GM12874 (cell line): Measurements from ENCODE around the gene MBNL1.

Experiments used
- TF ChIP-seq, protein P1 (sequence below): IDR thresholded peaks from 2 replicates; pipeline ENCODE4 v1.5.1; 2011; ENCODE audit warnings: low read depth, mild to moderate bottlenecking, control low read depth, low read length, moderate library complexity; ENCODE audit not compliant: insufficient read depth

Gene MBNL1

DNA sequence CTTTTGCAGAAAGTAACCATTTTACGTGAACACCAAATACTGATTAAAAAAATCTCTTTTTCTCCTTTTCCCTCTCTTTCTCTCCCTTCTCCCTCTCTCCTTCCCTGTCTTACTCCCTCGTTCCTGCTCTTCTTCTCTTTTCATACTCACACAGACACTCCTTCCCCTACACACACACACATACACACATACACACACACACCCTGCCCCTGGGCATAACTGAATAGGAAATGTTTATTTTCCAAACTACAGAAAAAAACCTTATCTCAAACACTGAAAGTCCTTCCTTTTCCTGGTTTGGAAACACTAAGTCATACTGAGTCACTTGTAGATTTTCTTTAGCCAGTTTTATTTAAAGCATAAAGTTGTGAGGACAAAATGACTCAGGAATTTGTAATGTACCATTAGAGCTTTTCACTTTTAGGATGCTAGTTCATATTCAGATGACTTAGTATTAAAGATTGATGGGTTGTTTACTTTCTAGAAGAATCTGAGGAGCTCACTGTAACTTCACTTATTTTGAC lies 62.4 kb downstream of the MBNL1 start:
- TF ChIP-seq, protein P1, sequence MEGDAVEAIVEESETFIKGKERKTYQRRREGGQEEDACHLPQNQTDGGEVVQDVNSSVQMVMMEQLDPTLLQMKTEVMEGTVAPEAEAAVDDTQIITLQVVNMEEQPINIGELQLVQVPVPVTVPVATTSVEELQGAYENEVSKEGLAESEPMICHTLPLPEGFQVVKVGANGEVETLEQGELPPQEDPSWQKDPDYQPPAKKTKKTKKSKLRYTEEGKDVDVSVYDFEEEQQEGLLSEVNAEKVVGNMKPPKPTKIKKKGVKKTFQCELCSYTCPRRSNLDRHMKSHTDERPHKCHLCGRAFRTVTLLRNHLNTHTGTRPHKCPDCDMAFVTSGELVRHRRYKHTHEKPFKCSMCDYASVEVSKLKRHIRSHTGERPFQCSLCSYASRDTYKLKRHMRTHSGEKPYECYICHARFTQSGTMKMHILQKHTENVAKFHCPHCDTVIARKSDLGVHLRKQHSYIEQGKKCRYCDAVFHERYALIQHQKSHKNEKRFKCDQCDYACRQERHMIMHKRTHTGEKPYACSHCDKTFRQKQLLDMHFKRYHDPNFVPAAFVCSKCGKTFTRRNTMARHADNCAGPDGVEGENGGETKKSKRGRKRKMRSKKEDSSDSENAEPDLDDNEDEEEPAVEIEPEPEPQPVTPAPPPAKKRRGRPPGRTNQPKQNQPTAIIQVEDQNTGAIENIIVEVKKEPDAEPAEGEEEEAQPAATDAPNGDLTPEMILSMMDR: no peak

DNA sequence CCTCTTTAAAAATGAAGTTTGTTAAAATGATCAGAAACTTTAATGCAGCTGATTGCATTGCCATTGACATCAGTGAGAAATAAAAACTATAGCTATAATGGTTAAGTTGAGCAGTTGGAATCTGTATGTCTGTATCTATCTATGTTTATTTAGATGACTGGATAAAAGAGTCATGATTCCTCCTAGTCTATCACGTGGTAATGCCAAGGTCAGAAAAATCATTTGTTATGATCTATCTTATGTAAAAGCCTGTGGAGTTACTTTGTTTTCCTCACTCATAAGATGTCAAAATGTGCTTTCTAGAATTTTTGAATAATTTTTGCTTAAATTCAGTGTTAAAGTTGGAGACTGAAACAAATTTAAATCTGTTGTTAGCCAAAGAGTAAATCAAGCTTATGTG lies 63.3 kb downstream of the MBNL1 start:
- TF ChIP-seq, protein P1: no peak

DNA sequence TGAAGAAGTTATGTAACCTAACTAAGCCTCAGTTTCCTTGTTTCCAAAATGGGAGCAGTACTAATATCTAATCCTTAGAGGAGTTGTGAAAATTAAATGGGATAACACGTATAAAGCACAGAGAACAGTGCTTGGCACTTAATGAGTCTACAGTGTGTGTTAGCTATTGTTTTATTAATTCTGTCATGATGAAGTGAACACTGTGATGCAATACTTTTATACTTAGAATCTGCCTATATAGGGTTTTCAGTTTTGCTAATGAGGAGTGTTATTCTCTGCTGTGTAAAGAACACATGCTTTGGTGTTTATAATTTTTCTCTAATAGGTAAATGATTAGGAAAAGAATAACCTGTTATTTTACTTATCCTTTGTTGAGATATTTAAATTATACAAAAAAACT lies 65.2 kb downstream of the MBNL1 start:
- TF ChIP-seq, protein P1: no peak

DNA sequence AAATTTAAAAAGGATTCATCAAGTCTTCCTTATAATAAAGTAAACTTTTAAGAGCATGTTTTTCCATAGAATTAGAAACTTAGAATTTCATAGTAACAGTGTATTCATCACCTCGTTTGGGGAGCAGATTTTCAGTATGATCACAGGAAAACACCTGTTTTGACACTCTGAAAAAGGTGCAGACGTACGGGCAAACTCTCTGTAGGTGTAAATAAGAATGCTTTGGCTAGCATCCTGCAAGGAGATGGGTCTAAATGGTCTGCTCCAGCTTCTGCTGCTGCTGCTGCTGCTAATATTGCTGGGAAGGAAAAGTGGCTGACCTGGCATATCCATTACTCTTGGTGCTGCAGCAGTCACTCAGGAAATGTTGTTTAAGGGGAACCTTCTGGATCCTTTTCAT lies 66.0 kb downstream of the MBNL1 start:
- TF ChIP-seq, protein P1: no peak

DNA sequence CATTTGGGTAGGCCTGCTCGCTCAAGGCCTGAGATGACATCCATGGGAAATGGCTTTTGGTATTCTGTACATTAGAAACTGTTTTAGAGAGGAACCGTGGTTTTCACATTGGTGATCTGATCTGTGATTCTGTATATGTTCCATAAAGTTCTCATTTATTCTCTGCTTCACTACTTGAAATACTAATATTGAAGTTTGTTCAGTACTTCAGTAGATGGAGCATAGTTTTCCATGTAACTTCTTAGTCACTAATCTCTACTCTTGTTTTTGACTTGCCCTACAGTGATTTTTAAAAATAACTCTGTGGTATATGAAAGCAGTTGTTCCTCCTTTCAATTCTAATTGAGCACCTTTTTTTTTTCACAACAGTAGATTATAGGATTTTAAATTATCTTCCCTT lies 66.5 kb downstream of the MBNL1 start:
- TF ChIP-seq, protein P1: no peak

DNA sequence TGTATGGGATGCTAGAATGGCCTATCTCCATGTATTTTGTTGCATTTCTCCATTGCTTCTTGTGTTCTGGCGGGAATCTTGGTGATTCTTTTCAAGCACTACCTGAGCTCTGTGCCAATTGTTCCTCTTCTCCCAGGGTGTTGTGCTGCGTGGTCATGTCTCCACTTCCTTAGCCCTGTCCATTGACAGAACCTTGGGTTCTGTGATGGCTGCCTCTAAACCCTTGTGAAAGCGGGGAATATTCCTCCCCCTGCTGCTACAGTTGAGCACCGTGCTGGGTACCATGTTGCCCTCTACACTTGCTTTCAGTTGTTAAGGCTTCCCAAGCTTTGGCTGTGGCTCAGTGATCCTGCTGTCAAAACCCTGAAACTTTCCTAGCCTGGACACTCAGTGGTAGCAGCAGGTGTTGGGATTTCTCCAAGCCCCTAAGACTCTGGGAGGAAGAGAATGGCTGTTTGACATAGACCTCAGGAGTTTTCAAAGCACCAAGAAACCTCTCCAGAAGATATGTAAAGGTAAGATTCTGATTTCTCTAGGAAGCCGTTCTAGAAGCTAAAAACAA lies 69.5 kb downstream of the MBNL1 start:
- TF ChIP-seq, protein P1: no peak

DNA sequence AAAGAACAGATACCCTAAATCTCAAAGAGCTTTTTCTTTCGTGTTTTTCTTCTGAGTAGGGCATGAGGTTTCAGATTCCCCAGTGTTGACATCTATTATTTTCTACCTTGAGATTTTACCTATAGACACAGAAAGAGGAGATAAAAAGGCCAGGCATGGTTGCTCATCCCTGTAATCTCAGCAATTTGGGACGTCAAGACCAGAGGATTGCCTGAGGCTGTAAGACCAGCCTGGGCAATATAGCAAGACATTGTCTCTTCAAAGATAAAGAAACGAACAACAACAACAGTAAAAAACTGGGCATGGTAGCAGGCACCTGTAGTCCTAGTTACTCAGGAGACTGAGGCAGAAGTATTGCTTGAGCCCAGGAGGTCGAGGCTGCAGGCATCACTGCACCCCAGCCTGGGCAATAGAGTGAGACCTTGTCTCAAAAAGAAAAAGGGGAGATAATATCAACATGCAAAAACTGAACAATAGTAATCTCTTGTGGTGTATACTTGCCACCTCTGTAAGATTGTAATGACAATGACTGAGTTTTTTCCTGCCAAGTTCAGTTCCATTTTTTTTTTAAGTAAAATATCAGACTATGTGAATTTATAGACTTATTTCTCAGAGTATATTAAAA lies 71.3 kb downstream of the MBNL1 start:
- TF ChIP-seq, protein P1: no peak
